Measurements from ENCODE around the gene PRKAR1B.

PRKAR1B gene

DNA sequence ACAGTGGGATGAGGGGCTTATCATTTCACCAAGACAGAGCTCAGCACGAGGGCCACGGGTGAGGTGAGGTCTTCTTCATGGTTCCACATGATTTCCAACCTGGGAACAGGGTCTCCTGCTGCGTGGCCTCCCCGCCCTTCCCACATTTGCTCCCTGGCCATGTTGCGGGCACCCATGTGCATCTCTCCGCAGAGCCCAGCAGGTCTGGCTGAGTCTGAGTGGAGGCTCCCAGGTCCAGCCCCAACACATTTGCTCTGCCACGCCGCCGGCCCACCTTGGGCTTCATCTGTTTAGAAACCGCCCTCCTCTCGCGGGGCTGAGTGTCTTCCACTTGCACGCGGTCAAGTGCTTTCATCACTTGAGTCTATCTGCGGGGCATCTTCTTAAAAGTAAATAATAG, 14.8 kb upstream of the PRKAR1B start:
- CTCF ChIA-PET = interaction anchor here (1.0 kb wide), 2 partner anchors 33 to 376 kb away, joined by 3 to 5 read pairs; no protein-coding TSS in a partner anchor
- Histone ChIP-seq H3K4me1 (ENCODE audit: control insufficient read depth, insufficient read depth, low read length) (no peaks in the 10 kb centered on the region), H3K9me3 (ENCODE audit: control insufficient read depth, insufficient read depth, low read depth, low read length) (no peaks in the 10 kb centered on the region), H3K4me3 (ENCODE audit: low read depth, low read length) (no peak overlapping the region), H3K36me3 (ENCODE audit: control insufficient read depth in 2 of 2, insufficient read depth in 1 of 2, low read length in 2 of 2) (peaks cover 7 to 51% of the 10 kb centered on the region in 2 experiments; a peak in 2 of 3 replicates), H3K27ac (ENCODE audit: extremely low read depth, low read depth, low read length) (no peak overlapping the region)
- POLR2A ChIA-PET = interaction anchor here (1.1 kb wide), 1 partner anchor 11 kb away, joined by 3 read pairs; no protein-coding TSS in a partner anchor
- TF ChIP-seq ZSCAN30 (tag by site-specific recombination; IDR thresholded peaks at IDR 0.05) = no peak
- TF ChIP-seq ZNF548 (tag by site-specific recombination; IDR thresholded peaks at IDR 0.05) = no peak
- TF ChIP-seq ZNF585B (tag by site-specific recombination; IDR thresholded peaks at IDR 0.05) = no peak
- no peak for TF ChIP-seq SCRT1 (tag by site-specific recombination; IDR thresholded peaks at IDR 0.05; ENCODE audit: borderline replicate concordance)
- TF ChIP-seq, protein P1, sequence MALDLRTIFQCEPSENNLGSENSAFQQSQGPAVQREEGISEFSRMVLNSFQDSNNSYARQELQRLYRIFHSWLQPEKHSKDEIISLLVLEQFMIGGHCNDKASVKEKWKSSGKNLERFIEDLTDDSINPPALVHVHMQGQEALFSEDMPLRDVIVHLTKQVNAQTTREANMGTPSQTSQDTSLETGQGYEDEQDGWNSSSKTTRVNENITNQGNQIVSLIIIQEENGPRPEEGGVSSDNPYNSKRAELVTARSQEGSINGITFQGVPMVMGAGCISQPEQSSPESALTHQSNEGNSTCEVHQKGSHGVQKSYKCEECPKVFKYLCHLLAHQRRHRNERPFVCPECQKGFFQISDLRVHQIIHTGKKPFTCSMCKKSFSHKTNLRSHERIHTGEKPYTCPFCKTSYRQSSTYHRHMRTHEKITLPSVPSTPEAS (tag by site-specific recombination; IDR thresholded peaks at IDR 0.05) = no peak
- no peak for TF ChIP-seq ZNF621 (tag by site-specific recombination; IDR thresholded peaks at IDR 0.05)
- no peak for TF ChIP-seq ZNF629 (tag by site-specific recombination; IDR thresholded peaks at IDR 0.05)
- TF ChIP-seq SALL2 (tag by site-specific recombination; IDR thresholded peaks at IDR 0.05; ENCODE audit: borderline replicate concordance) = no peak
- TF ChIP-seq ZNF223 (tag by site-specific recombination; IDR thresholded peaks at IDR 0.05) = no peak
- TF ChIP-seq ZNF274 (IDR thresholded peaks at IDR 0.05; ENCODE audit: low read length) = no peak
- TF ChIP-seq ZNF274 (tag by site-specific recombination; IDR thresholded peaks at IDR 0.05; ENCODE audit: borderline replicate concordance) = no peak
- no peak for TF ChIP-seq ZIC2 (tag by site-specific recombination; IDR thresholded peaks at IDR 0.05)
- TF ChIP-seq ZNF707 (tag by site-specific recombination; IDR thresholded peaks at IDR 0.05) = no peak
- TF ChIP-seq ZNF677 (tag by site-specific recombination; IDR thresholded peaks at IDR 0.05) = no peak
- no peak for TF ChIP-seq ZNF146 (tag by site-specific recombination; IDR thresholded peaks at IDR 0.05)
- TF ChIP-seq ZNF560 (tag by site-specific recombination; IDR thresholded peaks at IDR 0.05; ENCODE audit: borderline replicate concordance) = no peak
- TF ChIP-seq ZNF600 (tag by site-specific recombination; IDR thresholded peaks at IDR 0.05) = no peak
- TF ChIP-seq ZNF302 (tag by site-specific recombination; IDR thresholded peaks at IDR 0.05; ENCODE audit: low read depth) = no peak

DNA sequence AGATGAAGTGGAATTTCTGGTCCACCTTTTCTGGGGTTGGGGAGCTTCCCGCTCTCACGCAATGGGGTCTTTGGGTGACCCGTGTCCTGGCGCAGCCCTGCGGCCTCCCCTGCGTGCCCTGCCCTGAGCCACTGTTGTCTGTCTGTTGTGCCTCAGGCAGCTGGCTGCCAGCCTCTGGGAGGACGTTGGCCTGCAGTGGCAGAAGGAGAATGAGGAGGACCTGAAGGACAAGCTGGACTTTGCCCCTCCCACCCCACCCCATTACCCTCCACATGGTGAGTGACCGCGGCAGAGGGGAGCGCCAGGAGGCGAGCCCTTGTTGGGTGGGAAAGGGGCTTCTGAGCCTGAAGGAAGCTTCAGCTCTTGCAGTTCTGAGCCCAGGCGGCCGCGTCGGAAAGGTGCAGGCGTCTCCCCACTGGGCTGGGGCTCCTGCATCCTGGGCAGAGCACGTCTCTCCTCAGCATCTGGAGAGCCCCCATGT, 14.2 kb upstream of the PRKAR1B start:
- H3K27ac ChIP-seq (ENCODE audit: extremely low read depth, low read depth, low read length) = no peak overlapping the region
- no peaks in the 10 kb centered on the region for H3K9me3 ChIP-seq (ENCODE audit: control insufficient read depth, insufficient read depth, low read depth, low read length)
- no peaks in the 10 kb centered on the region for H3K4me1 ChIP-seq (ENCODE audit: control insufficient read depth, insufficient read depth, low read length)
- peaks cover 7 to 51% of the 10 kb centered on the region in 2 experiments; a peak in 2 of 3 replicates for H3K36me3 ChIP-seq (ENCODE audit: control insufficient read depth in 2 of 2, insufficient read depth in 1 of 2, low read length in 2 of 2)
- ChIA-PET CTCF (interaction anchor here (0.6 to 1.0 kb wide), 2 partner anchors 34 to 253 kb away, joined by 3 to 4 read pairs; no protein-coding TSS in a partner anchor), POLR2A (no interaction called here)
- H3K4me3 ChIP-seq (ENCODE audit: low read depth, low read length) = no peak overlapping the region
- no peak for TF ChIP-seq TCF7L2 (IDR thresholded peaks at IDR 0.05; ENCODE audit: borderline replicate concordance, low read depth, low read length)
- TF ChIP-seq ZNF658 (tag by site-specific recombination; IDR thresholded peaks at IDR 0.05) = no peak
- no peak for TF ChIP-seq ZBTB20 (tag by site-specific recombination; IDR thresholded peaks at IDR 0.05)
- TF ChIP-seq, protein P2, sequence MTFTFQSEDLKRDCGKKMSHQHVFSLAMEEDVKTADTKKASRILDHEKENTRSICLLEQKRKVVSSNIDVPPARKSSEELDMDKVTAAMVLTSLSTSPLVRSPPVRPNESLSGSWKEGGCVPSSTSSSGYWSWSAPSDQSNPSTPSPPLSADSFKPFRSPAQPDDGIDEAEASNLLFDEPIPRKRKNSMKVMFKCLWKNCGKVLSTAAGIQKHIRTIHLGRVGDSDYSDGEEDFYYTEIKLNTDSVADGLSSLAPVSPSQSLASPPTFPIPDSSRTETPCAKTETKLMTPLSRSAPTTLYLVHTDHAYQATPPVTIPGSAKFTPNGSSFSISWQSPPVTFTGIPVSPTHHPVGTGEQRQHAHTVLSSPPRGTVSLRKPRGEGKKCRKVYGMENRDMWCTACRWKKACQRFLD (tag by site-specific recombination; IDR thresholded peaks at IDR 0.05) = no peak
- TF ChIP-seq, protein P3, sequence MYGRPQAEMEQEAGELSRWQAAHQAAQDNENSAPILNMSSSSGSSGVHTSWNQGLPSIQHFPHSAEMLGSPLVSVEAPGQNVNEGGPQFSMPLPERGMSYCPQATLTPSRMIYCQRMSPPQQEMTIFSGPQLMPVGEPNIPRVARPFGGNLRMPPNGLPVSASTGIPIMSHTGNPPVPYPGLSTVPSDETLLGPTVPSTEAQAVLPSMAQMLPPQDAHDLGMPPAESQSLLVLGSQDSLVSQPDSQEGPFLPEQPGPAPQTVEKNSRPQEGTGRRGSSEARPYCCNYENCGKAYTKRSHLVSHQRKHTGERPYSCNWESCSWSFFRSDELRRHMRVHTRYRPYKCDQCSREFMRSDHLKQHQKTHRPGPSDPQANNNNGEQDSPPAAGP (tag by site-specific recombination; IDR thresholded peaks at IDR 0.05) = no peak
- TF ChIP-seq ZNF169 (tag by site-specific recombination; IDR thresholded peaks at IDR 0.05) = no peak
- no peak for TF ChIP-seq ZFP37 (tag by site-specific recombination; IDR thresholded peaks at IDR 0.05)
- no peak for TF ChIP-seq KLF7 (tag by site-specific recombination; IDR thresholded peaks at IDR 0.05; ENCODE audit: borderline replicate concordance)
- TF ChIP-seq ZNF138 (tag by site-specific recombination; IDR thresholded peaks at IDR 0.05; ENCODE audit: borderline replicate concordance) = no peak
- TF ChIP-seq, protein P4, sequence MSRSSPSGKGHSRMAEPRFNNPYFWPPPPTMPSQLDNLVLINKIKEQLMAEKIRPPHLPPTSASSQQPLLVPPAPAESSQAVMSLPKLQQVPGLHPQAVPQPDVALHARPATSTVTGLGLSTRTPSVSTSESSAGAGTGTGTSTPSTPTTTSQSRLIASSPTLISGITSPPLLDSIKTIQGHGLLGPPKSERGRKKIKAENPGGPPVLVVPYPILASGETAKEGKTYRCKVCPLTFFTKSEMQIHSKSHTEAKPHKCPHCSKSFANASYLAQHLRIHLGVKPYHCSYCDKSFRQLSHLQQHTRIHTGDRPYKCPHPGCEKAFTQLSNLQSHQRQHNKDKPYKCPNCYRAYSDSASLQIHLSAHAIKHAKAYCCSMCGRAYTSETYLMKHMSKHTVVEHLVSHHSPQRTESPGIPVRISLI (tag by site-specific recombination; IDR thresholded peaks at IDR 0.05) = no peak
- TF ChIP-seq ZNF433 (tag by site-specific recombination; IDR thresholded peaks at IDR 0.05; ENCODE audit: low read depth) = no peak
- no peak for TF ChIP-seq ZBTB21 (tag by site-specific recombination; IDR thresholded peaks at IDR 0.05)
- TF ChIP-seq ZNF19 (tag by site-specific recombination; IDR thresholded peaks at IDR 0.05; ENCODE audit: low read depth) = no peak
- no peak for TF ChIP-seq ZNF37A (tag by site-specific recombination; IDR thresholded peaks at IDR 0.05)
- TF ChIP-seq, protein P1 (tag by site-specific recombination; IDR thresholded peaks at IDR 0.05) = no peak
